Neural progenitor cell (in vitro differentiated cells): ENCODE results near the gene TEKT3. TPM values are rescaled to one million over a fixed set of nuclear protein-coding genes. Genes with fewer than 3 reads are reported as not detected.

Experiments used
- DNase-seq: peaks from one replicate; pipeline ENCODE4 v3.0.0-alpha.2; 2016; ENCODE audit warnings: low spot score
- H2AFZ ChIP-seq: fragments of 200-600 bp; sonication (generic); replicated peaks from 2 replicates; pipeline ENCODE4 v1.6.1; 2016; ENCODE audit warnings: antibody characterized with exemption
- H3F3A ChIP-seq: fragments of 200-600 bp; sonication (generic); 2 replicates; pipeline ENCODE4 v1.6.1; 2016; ENCODE audit warnings: antibody characterized with exemption, low read depth
- H3K27ac ChIP-seq: fragments of 200-600 bp; sonication (generic); 2 replicates; pipeline ENCODE4 v1.5.1; 2016; ENCODE audit warnings: mild to moderate bottlenecking
- H3K27me3 ChIP-seq: fragments of 200-600 bp; sonication (generic); 2 replicates; pipeline ENCODE4 v1.6.1; 2016; ENCODE audit warnings: mild to moderate bottlenecking, moderate library complexity
- H3K36me3 ChIP-seq: fragments of 200-600 bp; sonication (generic); 2 replicates; pipeline ENCODE4 v1.5.1; 2016
- H3K4me1 ChIP-seq: fragments of 200-600 bp; sonication (generic); 2 replicates; pipeline ENCODE4 v1.6.1; 2016; ENCODE audit warnings: mixed run types
- H3K4me2 ChIP-seq: fragments of 200-600 bp; sonication (generic); 2 replicates; pipeline ENCODE4 v1.6.1; 2016
- H3K4me3 ChIP-seq: fragments of 200-600 bp; sonication (generic); 2 replicates; pipeline ENCODE4 v1.5.1; 2016
- H3K79me2 ChIP-seq: fragments of 200-600 bp; sonication (generic); 2 replicates; pipeline ENCODE4 v1.6.1; 2016; ENCODE audit warnings: low read depth
- H3K9ac ChIP-seq: fragments of 200-600 bp; sonication (generic); 2 replicates; pipeline ENCODE4 v1.6.1; 2016
- H3K9me3 ChIP-seq: fragments of 200-600 bp; sonication (generic); 2 replicates; pipeline ENCODE4 v1.5.1; 2016; ENCODE audit warnings: low read depth
- H4K20me1 ChIP-seq: fragments of 200-600 bp; sonication (generic); 2 replicates; pipeline ENCODE4 v1.6.1; 2016; ENCODE audit warnings: low read depth
- H3K27ac Mint-ChIP-seq: 3 replicates; pipeline ENCODE4 v1.8.0; 2021; ENCODE audit warnings: mixed read lengths
- H3K27me3 Mint-ChIP-seq: 2 replicates; pipeline ENCODE4 v1.8.0; 2022; ENCODE audit warnings: low read depth, mild to moderate bottlenecking, inconsistent platforms, moderate library complexity, mixed read lengths; ENCODE audit not compliant: insufficient read depth
- H3K36me3 Mint-ChIP-seq: 3 replicates; pipeline ENCODE4 v1.8.0; 2021; ENCODE audit warnings: mixed read lengths
- H3K4me1 Mint-ChIP-seq: 3 replicates; pipeline ENCODE4 v1.8.0; 2021; ENCODE audit warnings: mixed read lengths
- H3K4me3 Mint-ChIP-seq: 3 replicates; pipeline ENCODE4 v1.8.0; 2021; ENCODE audit warnings: mild to moderate bottlenecking, moderate library complexity, mixed read lengths
- H3K9me3 Mint-ChIP-seq: 3 replicates; pipeline ENCODE4 v1.8.0; 2020; ENCODE audit warnings: mixed read lengths
- CTCF ChIP-seq: fragments of 200-600 bp; sonication (generic); IDR thresholded peaks from 2 replicates; pipeline ENCODE4 v1.5.1; 2017; ENCODE audit warnings: antibody characterized with exemption, mild to moderate bottlenecking
- EZH2 ChIP-seq: fragments of 200-600 bp; sonication (generic); IDR thresholded peaks from 2 replicates; pipeline ENCODE4 v1.6.1; 2017; ENCODE audit warnings: antibody characterized with exemption, mild to moderate bottlenecking, moderate library complexity
- EZH2phosphoT487 ChIP-seq: fragments of 200-600 bp; sonication (generic); IDR thresholded peaks from 2 replicates; pipeline ENCODE4 v1.6.1; 2017; ENCODE audit warnings: antibody characterized with exemption
- total RNA-seq: library from RNA; depleted of rRNA; stranded (reverse); fragments of >200 nt; gene quantifications from 2 replicates; pipeline ENCODE4 v1.2.3, GENCODE V29; 2015; ENCODE audit warnings: low replicate concordance

TEKT3 gene
- total RNA-seq, result 0.97 TPM in 1 of 2 replicates, not detected in the other

- H4K20me1 ChIP-seq, result no peaks in the 10 kb centered on the region
- H3K36me3 Mint-ChIP-seq, result no peaks in the 10 kb centered on the region
- H3K4me1 Mint-ChIP-seq, result peaks cover 6% of the 10 kb centered on the region
- H2AFZ ChIP-seq, result peak within 1 kb of the TSS; percentile 90
- peaks cover 45% of the 10 kb centered on the region for H3K27me3 ChIP-seq
- H3K27ac Mint-ChIP-seq, result no peak within 1 kb of the TSS
- H3K9me3 Mint-ChIP-seq, result no peaks in the 10 kb centered on the region
- no peaks in the 10 kb centered on the region for H3K36me3 ChIP-seq
- H3K27ac ChIP-seq, result no peak within 1 kb of the TSS
- H3K4me3 Mint-ChIP-seq, result peak within 1 kb of the TSS; percentile 88
- no peaks in the 10 kb centered on the region for H3K79me2 ChIP-seq
- peak within 1 kb of the TSS; percentile 57 for H3K4me3 ChIP-seq
- H3K4me1 ChIP-seq, result no peaks in the 10 kb centered on the region
- H3K9me3 ChIP-seq, result no peaks in the 10 kb centered on the region
- TF ChIP-seq CTCF, result no peak
- peak; percentile 8 for TF ChIP-seq EZH2
- no peak for TF ChIP-seq EZH2phosphoT487
- peak; percentile 96 for DNase-seq
- H3K27me3 Mint-ChIP-seq, result peaks cover 19% of the 10 kb centered on the region
- peak within 1 kb of the TSS; percentile 85 for H3K4me2 ChIP-seq
- H3F3A ChIP-seq, result no peaks in the 10 kb centered on the region
- H3K9ac ChIP-seq, result no peak within 1 kb of the TSS
Measured at GRCh38 chr17:15341385-15341849, at the start of gene TEKT3. Gene TEKT3 (minus strand): TSS chr17:15341597. CDS start chr17:15331585, 10,012 bp downstream.

- Histone ChIP-seq H4K20me1 (no peaks in the 10 kb centered on the region), H3K4me1 (no peaks in the 10 kb centered on the region), H2AFZ (no peak overlapping the region), H3K36me3 (no peaks in the 10 kb centered on the region), H3K4me3 (no peak overlapping the region), H3K4me2 (no peak overlapping the region), H3F3A (no peaks in the 10 kb centered on the region), H3K9me3 (no peaks in the 10 kb centered on the region), H3K27ac (no peak overlapping the region), H3K27me3 (no peaks in the 10 kb centered on the region), H3K79me2 (no peaks in the 10 kb centered on the region), H3K9ac (no peak overlapping the region)
- H3K27ac Mint-ChIP-seq, result no peak overlapping the region
- H3K4me3 Mint-ChIP-seq, result no peak overlapping the region
- peaks cover 4% of the 10 kb centered on the region for H3K9me3 Mint-ChIP-seq
- no peak for TF ChIP-seq EZH2phosphoT487
- no peak for TF ChIP-seq EZH2
- TF ChIP-seq CTCF, result no peak
- no peaks in the 10 kb centered on the region for H3K27me3 Mint-ChIP-seq
- no peaks in the 10 kb centered on the region for H3K36me3 Mint-ChIP-seq
- no peak for DNase-seq
- H3K4me1 Mint-ChIP-seq, result peaks cover 7% of the 10 kb centered on the region
Measured at GRCh38 chr17:15388356-15389041, 47.1 kb upstream of the TEKT3 start.

DNA sequence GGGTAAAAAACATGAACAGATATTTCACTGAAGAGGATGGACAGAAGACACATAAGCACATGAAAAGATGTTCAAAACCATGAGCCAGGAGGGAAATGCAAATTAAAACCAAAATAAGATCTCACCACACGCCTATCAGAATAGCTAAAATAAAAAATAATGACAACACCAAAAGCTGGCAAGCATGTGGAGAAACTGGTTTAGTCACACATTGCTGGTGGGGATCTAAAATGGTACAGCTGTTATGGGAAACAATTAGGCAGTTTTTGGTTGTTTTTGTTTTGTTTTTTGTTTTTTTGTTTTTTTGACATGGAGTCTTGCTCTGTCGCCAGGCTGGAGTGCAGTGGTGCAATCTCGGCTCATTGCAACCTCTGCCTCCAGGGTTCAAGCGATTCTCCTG is 44.7 kb upstream of the TEKT3 start:
- no peak for DNase-seq
- peaks cover 4% of the 10 kb centered on the region for H3K9me3 Mint-ChIP-seq

More for the DNA sequence above, 44.7 kb upstream of the TEKT3 start:
- H3K9me3 ChIP-seq, result no peaks in the 10 kb centered on the region
- no peaks in the 10 kb centered on the region for H3K36me3 ChIP-seq
- H3F3A ChIP-seq, result no peaks in the 10 kb centered on the region
- H3K79me2 ChIP-seq, result no peaks in the 10 kb centered on the region
- H2AFZ ChIP-seq, result no peak overlapping the region
- H3K27ac ChIP-seq, result no peak overlapping the region
- no peak overlapping the region for H3K4me3 ChIP-seq
- TF ChIP-seq EZH2 (no peak), CTCF (no peak), EZH2phosphoT487 (no peak)
- no peak overlapping the region for H3K27ac Mint-ChIP-seq
- H3K27me3 Mint-ChIP-seq, result no peaks in the 10 kb centered on the region
- peaks cover 7% of the 10 kb centered on the region for H3K4me1 Mint-ChIP-seq
- no peaks in the 10 kb centered on the region for H3K27me3 ChIP-seq
- no peak overlapping the region for H3K4me2 ChIP-seq
- H3K9ac ChIP-seq, result no peak overlapping the region
- H3K4me1 ChIP-seq, result no peaks in the 10 kb centered on the region
- no peak overlapping the region for H3K4me3 Mint-ChIP-seq
- H4K20me1 ChIP-seq, result no peaks in the 10 kb centered on the region
- no peaks in the 10 kb centered on the region for H3K36me3 Mint-ChIP-seq
